ENCODE data around the gene PRM3.

The PRM3 gene

DNA sequence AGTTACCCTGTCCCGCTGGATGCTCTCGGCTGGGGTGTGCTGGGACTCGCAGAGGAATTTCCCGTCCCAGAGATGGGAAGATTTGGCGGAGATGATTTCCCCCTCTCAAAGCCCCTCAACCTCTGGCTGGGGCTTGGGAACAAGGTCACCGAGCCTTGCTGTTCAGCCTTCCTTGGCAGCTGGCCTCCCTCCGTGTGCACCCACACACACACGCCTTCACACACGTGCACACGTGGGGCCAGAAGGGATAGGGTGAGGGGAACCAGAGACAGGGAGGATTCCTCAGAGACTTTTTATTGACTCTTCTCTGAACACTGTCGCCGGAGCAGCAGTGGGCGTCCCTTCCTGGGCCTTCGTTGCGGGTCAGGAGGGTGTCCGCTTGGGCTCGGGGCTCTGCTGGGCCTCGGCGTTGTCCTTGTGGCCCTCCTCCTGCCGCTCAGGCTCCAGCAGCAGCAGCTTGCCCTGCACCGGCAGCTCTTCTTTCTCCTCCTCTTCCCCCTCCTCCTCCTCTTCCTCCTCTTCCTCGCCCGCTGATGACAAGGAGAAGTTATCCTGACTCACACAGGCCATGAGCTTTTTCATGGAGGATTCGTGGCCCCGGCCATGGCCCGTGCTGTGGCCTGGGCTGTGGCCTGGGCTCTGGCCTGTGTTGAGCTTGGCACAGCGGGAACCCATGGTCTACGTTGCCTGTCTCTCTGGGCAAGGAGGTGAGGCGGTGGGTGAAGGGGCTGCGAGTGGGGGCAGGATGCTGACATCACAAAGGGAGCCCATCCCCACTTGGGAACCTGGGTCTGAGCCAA, at the start of gene PRM3:
PRM3 (minus strand) TSS at position 709 of the 800 bp plus-strand sequence; CDS start at position 675, 34 bp downstream.
- H3K79me2 ChIP-seq, result no peaks in the 10 kb centered on the region
- H3K9me3 ChIP-seq (ENCODE audit: control insufficient read depth, low read length), result no peaks in the 10 kb centered on the region
- no peaks in the 10 kb centered on the region for H3K4me1 ChIP-seq
- no peak within 1 kb of the TSS for H2AFZ ChIP-seq
- H3K9ac ChIP-seq, result no peak within 1 kb of the TSS
- no peak for TF ChIP-seq CTCF (IDR thresholded peaks at IDR 0.05)
- H3K27me3 ChIP-seq (ENCODE audit: control insufficient read depth, insufficient read depth, low read length), result no peaks in the 10 kb centered on the region
- H3K36me3 ChIP-seq (ENCODE audit: control insufficient read depth, insufficient read depth, low read length), result no peaks in the 10 kb centered on the region
- no peak within 1 kb of the TSS for H3K4me3 ChIP-seq (ENCODE audit: low read depth, low read length)
- no peak within 1 kb of the TSS for H3K4me2 ChIP-seq (ENCODE audit: low read length)
- H3K27ac ChIP-seq, result no peak within 1 kb of the TSS

DNA sequence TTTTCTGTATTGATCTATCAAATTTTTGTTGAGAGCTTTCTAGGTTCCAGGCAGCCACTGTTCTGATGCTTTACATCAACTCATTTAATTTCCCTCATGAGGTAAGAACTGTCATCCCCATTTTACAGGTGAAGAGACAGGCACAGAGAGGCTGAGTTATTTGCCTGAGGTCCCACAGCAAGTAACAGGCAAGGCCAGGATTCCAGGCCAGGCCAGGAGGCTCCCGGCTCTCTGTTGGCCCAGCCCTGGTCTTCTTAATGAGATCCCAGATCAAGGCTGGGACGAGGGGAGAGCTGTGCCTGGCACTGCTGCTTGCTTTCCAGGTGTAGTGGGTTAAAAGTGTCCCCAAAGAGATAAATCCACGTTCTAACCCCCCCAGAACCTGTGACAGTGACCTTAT, 49.4 kb upstream of the PRM3 start:
- H3K4me2 ChIP-seq (ENCODE audit: low read length), result no peak overlapping the region
- H3K4me1 ChIP-seq, result no peaks in the 10 kb centered on the region
- H3K79me2 ChIP-seq, result no peaks in the 10 kb centered on the region
- no peaks in the 10 kb centered on the region for H3K36me3 ChIP-seq (ENCODE audit: control insufficient read depth, insufficient read depth, low read length)
- no peak overlapping the region for H3K4me3 ChIP-seq (ENCODE audit: low read depth, low read length)
- no peaks in the 10 kb centered on the region for H3K27me3 ChIP-seq (ENCODE audit: control insufficient read depth, insufficient read depth, low read length)
- H3K9me3 ChIP-seq (ENCODE audit: control insufficient read depth, low read length), result no peaks in the 10 kb centered on the region
- no peak overlapping the region for H3K9ac ChIP-seq
- H2AFZ ChIP-seq, result no peak overlapping the region
- no peak overlapping the region for H3K27ac ChIP-seq
- no peak for TF ChIP-seq CTCF (IDR thresholded peaks at IDR 0.05)

- no peak overlapping the region for H3K9ac ChIP-seq
- no peak overlapping the region for H3K27ac ChIP-seq
- no peaks in the 10 kb centered on the region for H3K27me3 ChIP-seq (ENCODE audit: control insufficient read depth, insufficient read depth, low read length)
- H3K79me2 ChIP-seq, result no peaks in the 10 kb centered on the region
- TF ChIP-seq CTCF (IDR thresholded peaks at IDR 0.05), result no peak
- no peaks in the 10 kb centered on the region for H3K36me3 ChIP-seq (ENCODE audit: control insufficient read depth, insufficient read depth, low read length)
- no peaks in the 10 kb centered on the region for H3K4me1 ChIP-seq
- H3K9me3 ChIP-seq (ENCODE audit: control insufficient read depth, low read length), result no peaks in the 10 kb centered on the region
- H2AFZ ChIP-seq, result no peak overlapping the region
- H3K4me2 ChIP-seq (ENCODE audit: low read length), result no peak overlapping the region
- H3K4me3 ChIP-seq (ENCODE audit: low read depth, low read length), result no peak overlapping the region
These were observed 48.2 kb upstream of the PRM3 start for GRCh38 chr16:11321662-11322061.

DNA sequence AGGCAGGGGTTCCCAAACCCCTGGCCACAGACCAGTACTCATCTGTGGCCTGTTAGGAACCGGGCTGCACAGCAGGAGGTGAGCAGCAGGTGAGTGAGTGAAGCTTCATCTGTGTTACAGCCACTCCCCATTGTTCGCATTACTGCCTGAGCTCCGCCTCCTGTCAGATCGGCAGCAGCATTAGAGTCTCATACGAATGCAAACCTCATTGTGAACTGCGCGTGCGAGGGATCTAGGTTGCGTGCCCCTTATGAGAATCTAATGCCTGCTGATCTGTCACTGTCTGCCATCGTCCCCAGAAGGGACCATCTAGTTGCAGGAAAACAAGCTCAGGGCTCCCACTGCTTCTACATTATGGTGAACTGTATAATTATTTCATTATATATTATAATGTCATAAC, 46.7 kb upstream of the PRM3 start:
- Histone ChIP-seq H3K9me3 (ENCODE audit: control insufficient read depth, low read length) (no peaks in the 10 kb centered on the region), H3K36me3 (ENCODE audit: control insufficient read depth, insufficient read depth, low read length) (no peaks in the 10 kb centered on the region), H3K4me2 (ENCODE audit: low read length) (no peak overlapping the region), H3K4me1 (no peaks in the 10 kb centered on the region), H3K27ac (no peak overlapping the region), H3K27me3 (ENCODE audit: control insufficient read depth, insufficient read depth, low read length) (no peaks in the 10 kb centered on the region), H3K79me2 (no peaks in the 10 kb centered on the region), H3K4me3 (ENCODE audit: low read depth, low read length) (no peak overlapping the region), H3K9ac (no peak overlapping the region), H2AFZ (no peak overlapping the region)
- no peak for TF ChIP-seq CTCF (IDR thresholded peaks at IDR 0.05)

Data from parathyroid adenoma (tissue), 2 donors.